ENCODE measurements around the gene TXNDC9. TPM values are rescaled to one million over a fixed set of nuclear protein-coding genes. Genes with fewer than 3 reads are reported as not detected.
"Not testable (repeated sequence)": the region's sequence is repeated elsewhere in the genome, so short reads cannot be mapped to it uniquely, and the experiment has no call there.

Gene TXNDC9
- total RNA-seq, 4 donors from 2014 or later: 27.6 to 46.5 (median 35.4) TPM

DNA sequence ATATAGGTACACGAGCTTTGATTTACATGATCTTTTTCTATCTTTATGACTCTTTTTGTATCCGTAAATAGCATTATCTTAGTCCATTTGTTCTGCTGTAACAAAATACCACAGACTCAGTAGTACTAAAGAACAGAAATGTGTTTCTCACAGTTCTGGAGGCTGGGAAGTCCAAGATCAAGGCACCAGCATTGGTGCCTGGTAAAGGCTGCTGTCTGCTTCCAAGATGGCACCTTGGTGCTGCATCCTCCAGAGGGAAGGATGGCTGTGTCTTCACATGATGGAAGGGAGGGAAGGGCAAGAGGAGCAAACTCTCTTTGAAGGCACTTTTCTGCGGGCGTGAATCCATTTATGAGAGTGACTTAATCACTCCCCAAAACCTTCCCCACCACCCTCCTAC lies 37.0 kb upstream of the TXNDC9 start:
- no peak for ATAC-seq (ENCODE audit: low FRiP score)
- no peak for DNase-seq (ENCODE audit: low spot score)
- TF ChIP-seq, protein P1, sequence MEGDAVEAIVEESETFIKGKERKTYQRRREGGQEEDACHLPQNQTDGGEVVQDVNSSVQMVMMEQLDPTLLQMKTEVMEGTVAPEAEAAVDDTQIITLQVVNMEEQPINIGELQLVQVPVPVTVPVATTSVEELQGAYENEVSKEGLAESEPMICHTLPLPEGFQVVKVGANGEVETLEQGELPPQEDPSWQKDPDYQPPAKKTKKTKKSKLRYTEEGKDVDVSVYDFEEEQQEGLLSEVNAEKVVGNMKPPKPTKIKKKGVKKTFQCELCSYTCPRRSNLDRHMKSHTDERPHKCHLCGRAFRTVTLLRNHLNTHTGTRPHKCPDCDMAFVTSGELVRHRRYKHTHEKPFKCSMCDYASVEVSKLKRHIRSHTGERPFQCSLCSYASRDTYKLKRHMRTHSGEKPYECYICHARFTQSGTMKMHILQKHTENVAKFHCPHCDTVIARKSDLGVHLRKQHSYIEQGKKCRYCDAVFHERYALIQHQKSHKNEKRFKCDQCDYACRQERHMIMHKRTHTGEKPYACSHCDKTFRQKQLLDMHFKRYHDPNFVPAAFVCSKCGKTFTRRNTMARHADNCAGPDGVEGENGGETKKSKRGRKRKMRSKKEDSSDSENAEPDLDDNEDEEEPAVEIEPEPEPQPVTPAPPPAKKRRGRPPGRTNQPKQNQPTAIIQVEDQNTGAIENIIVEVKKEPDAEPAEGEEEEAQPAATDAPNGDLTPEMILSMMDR (IDR thresholded peaks at IDR 0.05): no peak

DNA sequence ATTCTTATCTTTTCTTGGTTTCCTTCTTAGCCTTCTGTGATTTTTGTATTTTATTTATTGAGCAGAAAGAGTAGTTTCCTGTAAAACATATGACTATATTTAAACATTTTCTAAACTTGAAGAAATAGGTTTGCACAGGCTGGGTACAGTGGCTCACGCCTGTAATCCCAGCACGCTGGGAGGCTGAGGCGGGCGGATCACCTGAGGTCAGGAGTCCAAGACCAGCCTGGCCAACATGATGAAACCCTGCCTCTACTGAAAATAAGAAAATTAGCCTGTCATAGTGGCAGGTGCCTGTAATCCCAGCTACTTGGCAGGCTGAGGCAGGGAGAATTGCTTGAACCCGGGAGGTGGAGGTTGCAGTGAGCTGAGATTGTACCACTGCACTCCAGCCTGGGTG lies 32.7 kb upstream of the TXNDC9 start:
- DNase-seq (ENCODE audit: low spot score); ATAC-seq (ENCODE audit: low FRiP score): not testable (repeated sequence)

DNA sequence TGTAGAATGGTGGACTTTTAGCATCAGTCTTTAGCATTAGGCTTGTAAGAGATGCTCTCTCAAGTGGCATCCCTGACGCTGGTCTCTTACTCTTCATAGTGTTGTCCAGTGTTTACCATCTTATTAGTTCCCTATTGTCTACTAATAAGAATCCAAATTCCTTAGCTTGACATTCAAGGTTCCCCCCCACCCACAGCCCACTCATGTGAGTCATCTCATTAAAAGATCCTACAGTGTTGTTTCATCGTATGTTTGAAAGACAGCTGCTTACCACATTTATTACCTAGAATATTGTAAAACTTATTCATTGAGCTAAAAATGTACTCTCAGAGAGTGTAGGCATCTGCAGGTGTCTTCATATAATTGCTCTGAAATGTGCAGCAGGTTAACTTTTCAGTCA lies 29.5 kb upstream of the TXNDC9 start:
- TF ChIP-seq, protein P1 (IDR thresholded peaks at IDR 0.05): no peak
- ATAC-seq (ENCODE audit: low FRiP score) (no peak), DNase-seq (ENCODE audit: low spot score) (no peak)

DNA sequence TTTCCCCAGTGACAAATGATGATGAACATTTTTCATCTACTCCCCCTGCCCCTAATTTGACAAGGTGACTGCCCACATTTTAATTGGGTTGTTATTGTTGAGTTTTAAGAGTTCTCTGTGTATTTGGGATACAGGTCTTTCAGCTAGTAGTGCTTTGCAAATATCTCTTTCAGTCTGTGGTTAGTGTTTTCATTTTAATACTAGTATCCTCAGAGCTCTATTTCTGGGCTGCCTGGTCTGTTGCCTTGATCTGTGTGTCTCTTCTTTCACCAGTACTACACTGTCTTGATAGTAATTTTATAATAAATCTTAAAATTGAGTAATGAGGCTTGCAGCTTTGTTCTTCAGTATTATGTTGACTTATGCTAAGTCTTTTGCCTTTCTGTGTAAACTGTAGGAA lies 20.7 kb upstream of the TXNDC9 start:
- TF ChIP-seq, protein P1 (IDR thresholded peaks at IDR 0.05): no peak
- ATAC-seq (ENCODE audit: low FRiP score): no peak
- DNase-seq (ENCODE audit: low spot score): no peak

DNA sequence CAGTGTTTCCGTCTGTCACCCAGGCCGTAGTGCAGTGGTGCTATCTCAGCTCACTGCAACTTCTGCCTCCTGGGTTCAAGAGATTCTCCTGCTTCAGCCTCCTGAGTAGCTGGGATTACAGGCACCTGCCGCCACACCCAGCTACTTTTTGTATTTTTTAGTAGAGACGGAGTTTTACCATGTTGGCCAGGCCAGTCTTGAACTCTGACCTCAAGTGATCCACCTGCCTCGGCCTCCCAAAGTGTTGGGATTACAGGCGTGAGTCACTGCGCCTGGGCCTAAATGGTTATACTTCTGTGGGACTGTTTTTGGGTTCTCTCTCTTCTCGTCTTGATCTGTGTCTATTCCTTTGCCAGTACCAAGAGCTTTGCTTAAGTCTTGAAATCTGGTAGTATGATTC lies 18.7 kb upstream of the TXNDC9 start:
- not testable (repeated sequence) for ATAC-seq (ENCODE audit: low FRiP score); DNase-seq (ENCODE audit: low spot score)

DNA sequence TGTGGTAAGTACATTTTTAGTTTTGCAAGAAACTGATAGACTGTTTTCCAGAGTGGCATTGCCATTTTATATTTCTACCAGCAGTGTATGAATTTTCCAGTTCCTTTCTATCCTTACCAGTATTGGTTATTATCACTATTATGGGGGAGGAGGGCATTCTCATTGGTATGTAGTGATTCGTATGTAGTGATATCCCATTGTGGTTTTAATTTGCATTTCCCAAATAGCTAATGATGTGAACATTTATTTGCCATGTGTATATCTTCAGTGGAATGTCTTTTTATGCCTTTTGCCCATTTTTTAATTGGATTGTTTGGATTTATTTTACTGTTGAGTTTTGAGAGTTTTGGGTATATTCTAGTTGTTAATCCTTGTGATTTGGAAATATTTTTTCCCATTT lies 17.9 kb upstream of the TXNDC9 start:
- ATAC-seq (ENCODE audit: low FRiP score) (no peak), DNase-seq (ENCODE audit: low spot score) (no peak)
- TF ChIP-seq, protein P1 (IDR thresholded peaks at IDR 0.05): no peak

DNA sequence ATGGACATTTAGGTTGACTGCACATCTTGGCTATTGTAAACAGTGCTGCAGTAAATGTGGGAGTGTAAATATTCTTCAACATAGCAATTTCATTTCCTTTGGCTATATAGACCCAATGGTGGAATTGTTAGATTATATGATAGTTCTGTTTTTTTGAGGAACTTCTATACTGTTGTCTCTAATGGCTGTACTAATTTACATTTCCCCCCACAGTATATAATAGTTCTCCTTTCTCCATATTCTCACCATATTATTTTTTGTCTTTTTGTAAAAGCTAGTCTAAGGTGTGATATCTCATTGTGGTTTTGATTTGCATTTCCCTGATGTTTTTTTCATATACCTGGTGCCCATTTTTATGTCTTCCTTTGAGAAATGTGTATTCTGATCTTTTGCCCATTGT lies 14.1 kb upstream of the TXNDC9 start:
- no peak for ATAC-seq (ENCODE audit: low FRiP score)
- TF ChIP-seq, protein P1 (IDR thresholded peaks at IDR 0.05): no peak
- no peak for DNase-seq (ENCODE audit: low spot score)

DNA sequence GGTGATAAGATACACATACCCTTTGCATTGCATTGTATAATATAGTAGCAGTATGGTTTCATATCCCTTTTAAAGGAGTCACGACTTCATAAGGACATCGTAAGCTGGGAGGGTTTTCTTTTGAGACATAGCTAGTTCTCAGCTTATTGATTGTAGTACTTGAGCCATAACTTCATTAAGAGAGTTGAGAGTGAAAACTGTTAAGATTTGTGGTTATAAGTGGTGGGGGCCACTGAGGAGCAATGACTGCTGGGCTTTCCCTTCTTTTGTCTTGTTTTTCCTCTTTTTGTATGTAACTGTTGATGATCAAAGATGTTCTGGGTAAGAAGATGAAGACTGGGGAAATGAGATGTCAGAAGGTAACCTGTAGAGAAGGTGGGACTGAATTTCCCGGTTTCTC lies 12.0 kb upstream of the TXNDC9 start:
- ATAC-seq (ENCODE audit: low FRiP score): no peak

More for the DNA sequence above, 12.0 kb upstream of the TXNDC9 start:
- TF ChIP-seq, protein P1 (IDR thresholded peaks at IDR 0.05): no peak
- no peak for DNase-seq (ENCODE audit: low spot score)
